ENCODE data around the gene DPP8. TPM values are rescaled to one million over a fixed set of nuclear protein-coding genes. Genes with fewer than 3 reads are reported as not detected.
A peak's percentile ranks its signal among the peaks of the same experiment; 100 is the strongest.

DPP8 gene
- total RNA-seq (10 to 100 TPM; 40.1 to 74.6 (median 55.9) TPM), polyA plus RNA-seq (10 to 100 TPM in 1 of 3 donors, 1 to 10 TPM in 2; 6.0 to 12.8 (median 6.8) TPM)
- long read RNA-seq, donor 1, partial matches to known transcripts = 0 of 32 reads
- long read RNA-seq, donor 1, other reads (novel, unspliced or antisense) = 32 of 32 reads
- long read RNA-seq, donor 2, partial matches to known transcripts = 0 of 3 reads
- long read RNA-seq, donor 2, other reads (novel, unspliced or antisense) = 0 of 3 reads

GRCh38 chr15:65516997-65517865, at the start of gene DPP8:
DPP8 (minus strand) TSS chr15:65517689; CDS start chr15:65512553, 5,136 bp downstream.
- Histone ChIP-seq H3K4me3 (peak within 1 kb of the TSS; percentile 95 to 100 (median 100)), H3K9me3 (peaks cover 0 to 4% (median 0%) of the 10 kb centered on the region in 8 donors), H3K27ac (peak within 1 kb of the TSS; percentile 86 to 99 (median 97)), H3K36me3 (peaks cover 0 to 26% (median 8%) of the 10 kb centered on the region in 6 donors), H3K4me1 (peaks cover 26 to 53% (median 49%) of the 10 kb centered on the region in 6 donors), H3K27me3 (replicated peaks in 1 of 7) (no peaks in the 10 kb centered on the region)
- WGBS, 5 donors = 0 to 1% (median 0%) methylated on average over 42 to 75 of the region's 75 CpGs
- intact Hi-C loops (cut with DNase I; ENCODE audit: low total_unique reads) = no loop called here
- peak; percentile 99 for DNase-seq
- peak in 1 of 3 donors; percentile 39 for TF ChIP-seq POLR2A (IDR thresholded peaks at IDR 0.05)
- TF ChIP-seq CTCF (IDR thresholded peaks at IDR 0.05 in 8 of 11, conservative IDR thresholded peaks at IDR 0.05 in 3 of 11) = peak; percentile 66 to 96 (median 90)
- peak; percentile 93 to 98 (median 96) for TF ChIP-seq POLR2AphosphoS5 (IDR thresholded peaks at IDR 0.05)

- intact Hi-C loops (cut with DNase I; ENCODE audit: low total_unique reads) = no loop called here
- H3K4me3 ChIP-seq = no peak overlapping the region
- DNase-seq = no peak
- TF ChIP-seq POLR2AphosphoS5 (IDR thresholded peaks at IDR 0.05) = no peak
- no peak for TF ChIP-seq POLR2A (IDR thresholded peaks at IDR 0.05)
- no peak for TF ChIP-seq CTCF (IDR thresholded peaks at IDR 0.05 in 8 of 11, conservative IDR thresholded peaks at IDR 0.05 in 3 of 11)
- no peak overlapping the region for H3K27ac ChIP-seq
- 87 to 98% (median 93%) methylated on average over 6 of the region's 6 CpGs for WGBS, 5 donors
- no peaks in the 10 kb centered on the region for H3K27me3 ChIP-seq (replicated peaks in 1 of 7)
- H3K36me3 ChIP-seq = peaks cover 5 to 96% (median 47%) of the 10 kb centered on the region in 6 donors
- H3K9me3 ChIP-seq = no peaks in the 10 kb centered on the region
- H3K4me1 ChIP-seq = no peaks in the 10 kb centered on the region
Measured at GRCh38 chr15:65561934-65562333, 44.4 kb upstream of the DPP8 start.

GRCh38 chr15:65559941-65560340, 42.5 kb upstream of the DPP8 start:
- TF ChIP-seq POLR2AphosphoS5 (IDR thresholded peaks at IDR 0.05) (no peak), POLR2A (IDR thresholded peaks at IDR 0.05) (no peak), CTCF (IDR thresholded peaks at IDR 0.05 in 8 of 11, conservative IDR thresholded peaks at IDR 0.05 in 3 of 11) (no peak)
- intact Hi-C loops (cut with DNase I; ENCODE audit: low total_unique reads) = no loop called here
- Histone ChIP-seq H3K36me3 (peaks cover 1 to 96% (median 46%) of the 10 kb centered on the region in 6 donors), H3K4me1 (no peaks in the 10 kb centered on the region), H3K27me3 (replicated peaks in 1 of 7) (no peaks in the 10 kb centered on the region), H3K9me3 (no peaks in the 10 kb centered on the region), H3K27ac (no peak overlapping the region), H3K4me3 (no peak overlapping the region)
- no peak for DNase-seq
